Stimulated activated CD4-positive, alpha-beta T cell treated with anti-CD3 and anti-CD28 coated beads, Interleukin-12 subunit alpha, Interleukin-12 subunit beta, amount 100 ng/mL, for 48 hours (primary cell): ENCODE results near the gene HTR3B.

Source experiments
- DNase-seq, 3 donors: peaks; one replicate each; pipeline ENCODE4 v3.0.0-alpha.2; 2020; ENCODE audit warnings: low read depth in 2 of 3, low spot score in 1 of 3

Gene HTR3B

GRCh38 chr11:113989916-113990315 lies 85.3 kb downstream of the HTR3B start:
- DNase-seq = no peak

- DNase-seq = no peak
Observed at GRCh38 chr11:113991170-113991569, 86.6 kb downstream of the HTR3B start.

GRCh38 chr11:113991718-113992458 lies 87.3 kb downstream of the HTR3B start:
- DNase-seq = no peak

GRCh38 chr11:113992459-113993110 lies 88.0 kb downstream of the HTR3B start:
- no peak for DNase-seq

- DNase-seq = peak in 1 of 3 donors; percentile 12
Observed at GRCh38 chr11:113994077-113994954, 89.7 kb downstream of the HTR3B start.
